ENCODE measurements around the gene LIPF. TPM values are rescaled to one million over a fixed set of nuclear protein-coding genes. Genes with fewer than 3 reads are reported as not detected.
"Not testable (repeated sequence)": the region's sequence is repeated elsewhere in the genome, so short reads cannot be mapped to it uniquely, and the experiment has no call there.

LIPF gene
- total and polyA plus RNA-seq, 2 donors from 2014 or later: not detected

GRCh38 chr10:88661577-88661976 is 2.7 kb upstream of the LIPF start:
- FAIRE-seq: no peak
- H3K4me3 ChIP-seq (ENCODE audit: low read length in 3 of 3): no peak overlapping the region
- no peak for DNase-seq
- no peaks in the 10 kb centered on the region for H3K4me1 ChIP-seq (ENCODE audit: control insufficient read depth in 2 of 3, insufficient read depth in 2 of 3, low read depth in 1 of 3, low read length in 3 of 3)
- no peak for TF ChIP-seq CTCF (IDR thresholded peaks at IDR 0.05; ENCODE audit: borderline replicate concordance, extremely low read depth, insufficient read depth)
- H3K27ac ChIP-seq (ENCODE audit: low read depth in 2 of 2, low read length in 2 of 2): no peak overlapping the region
- H3K36me3 ChIP-seq (ENCODE audit: control insufficient read depth in 2 of 3, insufficient read depth in 3 of 3, low read length in 3 of 3): no peaks in the 10 kb centered on the region
- no peaks in the 10 kb centered on the region for H3K27me3 ChIP-seq (ENCODE audit: control insufficient read depth, insufficient read depth, low read length)
- no peaks in the 10 kb centered on the region for H3K9me3 ChIP-seq (ENCODE audit: control insufficient read depth in 2 of 3, insufficient read depth in 1 of 3, low read length in 3 of 3)
- intact Hi-C loops (cut with DNase I): no loop called here
- no peak overlapping the region for H3K9ac ChIP-seq (ENCODE audit: low read length in 3 of 3)

GRCh38 chr10:88663153-88663552 is 1.1 kb upstream of the LIPF start:
- H3K4me3 ChIP-seq (ENCODE audit: low read length in 3 of 3); H3K4me1 ChIP-seq (ENCODE audit: control insufficient read depth in 2 of 3, insufficient read depth in 2 of 3, low read depth in 1 of 3, low read length in 3 of 3); FAIRE-seq; H3K27me3 ChIP-seq (ENCODE audit: control insufficient read depth, insufficient read depth, low read length); H3K9ac ChIP-seq (ENCODE audit: low read length in 3 of 3); H3K9me3 ChIP-seq (ENCODE audit: control insufficient read depth in 2 of 3, insufficient read depth in 1 of 3, low read length in 3 of 3); intact Hi-C loops (cut with DNase I); H3K27ac ChIP-seq (ENCODE audit: low read depth in 2 of 2, low read length in 2 of 2); H3K36me3 ChIP-seq (ENCODE audit: control insufficient read depth in 2 of 3, insufficient read depth in 3 of 3, low read length in 3 of 3); DNase-seq: not testable (repeated sequence)

- Histone ChIP-seq H3K27me3 (ENCODE audit: control insufficient read depth, insufficient read depth, low read length) (no peaks in the 10 kb centered on the region), H3K27ac (ENCODE audit: low read depth in 2 of 2, low read length in 2 of 2) (no peak overlapping the region), H3K9ac (ENCODE audit: low read length in 3 of 3) (no peak overlapping the region), H3K9me3 (ENCODE audit: control insufficient read depth in 2 of 3, insufficient read depth in 1 of 3, low read length in 3 of 3) (no peaks in the 10 kb centered on the region), H3K36me3 (ENCODE audit: control insufficient read depth in 2 of 3, insufficient read depth in 3 of 3, low read length in 3 of 3) (no peaks in the 10 kb centered on the region), H3K4me1 (ENCODE audit: control insufficient read depth in 2 of 3, insufficient read depth in 2 of 3, low read depth in 1 of 3, low read length in 3 of 3) (no peaks in the 10 kb centered on the region), H3K4me3 (ENCODE audit: low read length in 3 of 3) (no peak overlapping the region)
- FAIRE-seq (no peak), DNase-seq (no peak)
- intact Hi-C loops (cut with DNase I): no loop called here
- no peak for TF ChIP-seq CTCF (IDR thresholded peaks at IDR 0.05; ENCODE audit: borderline replicate concordance, extremely low read depth, insufficient read depth)
Measured at GRCh38 chr10:88668465-88668864, 4.2 kb downstream of the LIPF start.

GRCh38 chr10:88670497-88670896 is 6.3 kb downstream of the LIPF start:
- H3K36me3 ChIP-seq (ENCODE audit: control insufficient read depth in 2 of 3, insufficient read depth in 3 of 3, low read length in 3 of 3): no peaks in the 10 kb centered on the region
- no peak overlapping the region for H3K27ac ChIP-seq (ENCODE audit: low read depth in 2 of 2, low read length in 2 of 2)
- TF ChIP-seq CTCF (IDR thresholded peaks at IDR 0.05; ENCODE audit: borderline replicate concordance, extremely low read depth, insufficient read depth): no peak
- FAIRE-seq (no peak), DNase-seq (no peak)
- intact Hi-C loops (cut with DNase I): no loop called here
- H3K27me3 ChIP-seq (ENCODE audit: control insufficient read depth, insufficient read depth, low read length): no peaks in the 10 kb centered on the region
- H3K4me1 ChIP-seq (ENCODE audit: control insufficient read depth in 2 of 3, insufficient read depth in 2 of 3, low read depth in 1 of 3, low read length in 3 of 3): no peaks in the 10 kb centered on the region
- no peak overlapping the region for H3K9ac ChIP-seq (ENCODE audit: low read length in 3 of 3)
- H3K9me3 ChIP-seq (ENCODE audit: control insufficient read depth in 2 of 3, insufficient read depth in 1 of 3, low read length in 3 of 3): no peaks in the 10 kb centered on the region
- no peak overlapping the region for H3K4me3 ChIP-seq (ENCODE audit: low read length in 3 of 3)

Measured in kidney (tissue), 14 donors.